Measurements from ENCODE around the gene TAOK2. TPM values are rescaled to one million over a fixed set of nuclear protein-coding genes. Genes with fewer than 3 reads are reported as not detected.

Gene TAOK2
- 41.3 and 46.7 TPM in 2 replicates for total RNA-seq

GRCh38 chr16:29973384-29974246 is at the start of gene TAOK2:
TAOK2 (plus strand) TSS chr16:29973868; CDS start chr16:29977773, 3,905 bp downstream.

GRCh38 chr16:29925781-29926710 is 47.6 kb upstream of the TAOK2 start, which contains the start of gene KCTD13:
KCTD13 (minus strand) TSS chr16:29926226; CDS start chr16:29926033, 193 bp downstream.

GRCh38 chr16:29961479-29962343 is 12.0 kb upstream of the TAOK2 start, which contains the start of gene TMEM219:
TMEM219 (plus strand) TSS chr16:29962079; CDS start chr16:29963144, 1,065 bp downstream.

GRCh38 chr16:29995324-29995910 is 21.7 kb downstream of the TAOK2 start, which contains the start of gene HIRIP3:
HIRIP3 (minus strand) TSS chr16:29995617; CDS start chr16:29995605, 12 bp downstream.

GRCh38 chr16:29995911-29996765 is 22.5 kb downstream of the TAOK2 start, which contains the start of gene INO80E:
INO80E (plus strand) TSS chr16:29996241; CDS start chr16:29996311, 70 bp downstream.

GRCh38 chr16:30010844-30011713 is 37.4 kb downstream of the TAOK2 start, which contains the start of gene DOC2A:
DOC2A (minus strand) TSS chr16:30011027; CDS start chr16:30010222, 805 bp downstream.

GRCh38 chr16:30022887-30023286 is 49.2 kb downstream of the TAOK2 start, which contains the start of gene C16orf92:
C16orf92 (plus strand) TSS chr16:30023198; CDS start chr16:30023341, 143 bp downstream.

GRCh38 chr16:30030841-30031413 is 57.3 kb downstream of the TAOK2 start, which contains the start of gene TLCD3B:
TLCD3B (minus strand) TSS chr16:30031271; CDS start chr16:30030527, 744 bp downstream.

Other genes with a start within 250 kb of the TAOK2 start
- not detected in 2 replicates for gene C16orf54, start 227.9 kb upstream of the TAOK2 start, total RNA-seq
- not detected in 2 replicates for gene ZG16, start 195.6 kb upstream of the TAOK2 start, total RNA-seq
- gene KIF22, start 183.1 kb upstream of the TAOK2 start, total RNA-seq: 6.5 and 14.3 TPM in 2 replicates
- 127 and 202 TPM in 2 replicates for gene MAZ, start 167.3 kb upstream of the TAOK2 start, total RNA-seq
- 1.9 and 4.4 TPM in 2 replicates for gene PRRT2, start 161.7 kb upstream of the TAOK2 start, total RNA-seq
- 12.1 and 12.3 TPM in 2 replicates for gene PAGR1, start 157.7 kb upstream of the TAOK2 start, total RNA-seq
- gene MVP, start 153.4 kb upstream of the TAOK2 start, total RNA-seq: 549 and 610 TPM in 2 replicates
- 63.4 and 86.9 TPM in 2 replicates for gene CDIPT, start 110.6 kb upstream of the TAOK2 start, total RNA-seq
- gene SEZ6L2, start 74.3 kb upstream of the TAOK2 start, total RNA-seq: 5.5 and 7.5 TPM in 2 replicates
- gene ASPHD1, start 73.4 kb upstream of the TAOK2 start, total RNA-seq: 2.1 and 6.8 TPM in 2 replicates
- 3.9 and 5.0 TPM in 2 replicates for gene KCTD13, start 47.6 kb upstream of the TAOK2 start, total RNA-seq
- 57.5 and 67.9 TPM in 2 replicates for gene TMEM219, start 11.8 kb upstream of the TAOK2 start, total RNA-seq
- 6.6 and 7.6 TPM in 2 replicates for gene HIRIP3, start 21.7 kb downstream of the TAOK2 start, total RNA-seq
- 11.9 and 13.1 TPM in 2 replicates for gene INO80E, start 22.4 kb downstream of the TAOK2 start, total RNA-seq
- 0.16 and 0.34 TPM in 2 replicates for gene DOC2A, start 37.2 kb downstream of the TAOK2 start, total RNA-seq
- gene C16orf92, start 49.3 kb downstream of the TAOK2 start, total RNA-seq: not detected in 2 replicates
- not detected in 2 replicates for gene TLCD3B, start 57.4 kb downstream of the TAOK2 start, total RNA-seq
- 263 and 375 TPM in 2 replicates for gene ALDOA, start 91.9 kb downstream of the TAOK2 start, total RNA-seq
- 151 and 167 TPM in 2 replicates for gene PPP4C, start 102.1 kb downstream of the TAOK2 start, total RNA-seq
- gene TBX6, start 118.1 kb downstream of the TAOK2 start, total RNA-seq: 0.16 and 0.26 TPM in 2 replicates
- gene YPEL3, start 122.3 kb downstream of the TAOK2 start, total RNA-seq: 7.3 and 12.0 TPM in 2 replicates
- 0.95 and 3.2 TPM in 2 replicates for gene GDPD3, start 139.7 kb downstream of the TAOK2 start, total RNA-seq
- gene MAPK3, start 149.4 kb downstream of the TAOK2 start, total RNA-seq: 40.4 and 43.2 TPM in 2 replicates
- gene CORO1A, start 209.7 kb downstream of the TAOK2 start, total RNA-seq: 0.60 and 0.79 TPM in 2 replicates
- 27.8 and 29.3 TPM in 2 replicates for gene BOLA2B, start 219.8 kb downstream of the TAOK2 start, total RNA-seq
- 11.6 and 17.2 TPM in 2 replicates for gene SLX1A, start 220.0 kb downstream of the TAOK2 start, total RNA-seq
- 1.3 and 1.7 TPM in 2 replicates for gene SULT1A3, start 225.4 kb downstream of the TAOK2 start, total RNA-seq